Measurements from ENCODE around the gene NBR1. TPM values are rescaled to one million over a fixed set of nuclear protein-coding genes. Genes with fewer than 3 reads are reported as not detected.

NBR1 gene
- total and polyA plus RNA-seq, 2 of the 8 experiments (the other 6 are each of a cell fraction or from before 2014, with no cell fraction given) = 13.5 to 36.0 TPM

DNA sequence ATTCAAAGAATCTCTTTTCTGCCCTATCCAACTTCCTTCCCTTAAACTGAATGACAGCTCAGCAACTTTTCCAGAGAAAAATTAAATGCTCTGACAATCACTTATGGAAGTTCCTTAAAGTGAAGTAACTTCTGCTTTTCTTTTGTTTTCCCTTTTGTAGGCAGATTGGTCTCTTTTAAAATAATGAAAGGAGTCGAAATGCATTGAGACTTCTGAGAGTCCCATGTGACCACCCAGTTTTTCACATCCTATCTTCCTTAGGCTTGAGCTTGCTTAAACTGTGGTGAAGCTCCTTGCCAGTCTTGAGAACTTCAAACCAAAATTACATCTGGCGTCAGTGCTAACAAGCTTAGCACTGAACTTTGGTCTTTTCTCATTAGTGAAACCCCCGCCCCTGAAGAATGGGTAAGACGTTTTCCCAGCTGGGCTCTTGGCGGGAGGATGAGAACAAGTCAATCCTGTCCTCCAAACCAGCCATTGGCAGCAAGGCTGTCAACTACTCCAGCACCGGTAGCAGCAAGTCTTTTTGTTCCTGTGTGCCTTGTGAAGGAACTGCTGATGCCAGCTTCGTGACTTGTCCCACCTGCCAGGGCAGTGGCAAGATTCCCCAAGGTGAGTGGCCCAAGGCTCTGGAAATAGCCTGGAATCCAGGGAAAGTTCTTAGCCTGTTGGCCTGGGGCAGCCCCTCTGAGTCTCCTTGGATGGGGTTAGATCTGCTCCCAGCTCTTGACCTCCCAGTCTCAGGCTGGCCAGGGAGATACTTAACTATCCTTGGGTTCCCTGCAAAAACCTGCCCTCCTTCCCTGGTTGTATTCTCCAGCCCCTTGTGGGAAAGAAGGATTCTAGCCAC is 41.9 kb downstream of the NBR1 start:
- Histone ChIP-seq H3K27ac (ENCODE audit: low read depth, low read length) (no peak overlapping the region), H3K4me3 (ENCODE audit: extremely low read depth in 1 of 4, insufficient read depth in 2 of 4, low read depth in 3 of 4, low read length in 4 of 4) (peak overlapping the region in 3 of 4 experiments; percentile 59 to 82 (median 75); a peak in 5 of 8 replicates), H3K23ac (ENCODE audit: insufficient read length) (no peak overlapping the region)

More for the DNA sequence above, 41.9 kb downstream of the NBR1 start:
- Histone ChIP-seq H3K4me1 (replicated peaks in 1 of 4; ENCODE audit: control insufficient read depth in 3 of 4, insufficient read depth in 4 of 4, low read length in 3 of 4) (peaks cover 0 to 5% (median 3%) of the 10 kb centered on the region in 4 experiments; a peak in 4 of 7 replicates), H3K9ac (replicated peaks in 1 of 4; ENCODE audit: extremely low read depth in 1 of 4, low read depth in 3 of 4, low read length in 3 of 4) (no peak overlapping the region; a peak in 1 of 7 replicates), H3K4ac (replicated peaks; ENCODE audit: insufficient read length, low read depth, low read length) (no peak overlapping the region), H2AFZ (ENCODE audit: low read length) (0 out of 2 replicates have a peak overlapping the region, but pooled peaks have one; percentile 63), H2BK5ac (ENCODE audit: low read depth, low read length) (no peak overlapping the region), H2AK5ac (ENCODE audit: low read depth, low read length) (no peak overlapping the region), H3K9me3 (ENCODE audit: insufficient read depth in 2 of 2, low read depth in 1 of 2, low read length in 1 of 2) (no peaks in the 10 kb centered on the region; a peak in 1 of 4 replicates), H3K27me3 (replicated peaks in 1 of 4; ENCODE audit: control insufficient read depth in 3 of 4, extremely low read depth in 1 of 4, insufficient read depth in 3 of 4, low read length in 3 of 4) (peaks cover 0 to 2% (median 0%) of the 10 kb centered on the region in 4 experiments; a peak in 1 of 7 replicates), H2BK12ac (ENCODE audit: low read depth, low read length) (no peak overlapping the region), H4K5ac (ENCODE audit: insufficient read length, low read depth, low read length) (no peak overlapping the region), H3K23me2 (ENCODE audit: low read depth, low read length) (peaks cover 8% of the 10 kb centered on the region; the same call in 1 of the 2 replicates), H2BK120ac (replicated peaks; ENCODE audit: low read depth, low read length) (no peak overlapping the region), H2BK15ac (ENCODE audit: low read length) (no peak overlapping the region), H3K14ac (ENCODE audit: insufficient read length) (no peak overlapping the region), H3K56ac (replicated peaks; ENCODE audit: insufficient read length, low read depth, low read length) (no peak overlapping the region), H3K79me1 (ENCODE audit: low read depth, low read length) (no peaks in the 10 kb centered on the region), H3K18ac (ENCODE audit: extremely low read depth, low read length) (no peak overlapping the region), H4K91ac (replicated peaks; ENCODE audit: insufficient read length, low read length) (no peak overlapping the region), H2BK20ac (ENCODE audit: low read length) (no peak overlapping the region), H3K36me3 (ENCODE audit: control insufficient read depth in 2 of 4, insufficient read depth in 4 of 4, low read length in 3 of 4) (peaks cover 0 to 2% (median 0%) of the 10 kb centered on the region in 4 experiments; a peak in 2 of 8 replicates), H3K79me2 (ENCODE audit: control insufficient read depth in 1 of 2, insufficient read depth in 2 of 2, low read length in 2 of 2) (no peaks in the 10 kb centered on the region), H4K20me1 (replicated peaks in 1 of 2; ENCODE audit: control insufficient read depth in 1 of 2, insufficient read depth in 2 of 2, low read length in 2 of 2) (no peaks in the 10 kb centered on the region), H4K8ac (ENCODE audit: extremely low read depth, insufficient read depth, low read length) (no peak overlapping the region), H3K4me2 (ENCODE audit: insufficient read depth in 1 of 2, low read depth in 2 of 2, low read length in 2 of 2) (peak overlapping the region; percentile 69 to 91)
- TF ChIP-seq FOSL1 (IDR thresholded peaks at IDR 0.05; ENCODE audit: insufficient read depth, low read depth, low read length) (no peak), TAF7 (optimal IDR thresholded peaks at IDR 0.05; ENCODE audit: borderline replicate concordance, low read depth, low read length) (no peak), ASH2L (IDR thresholded peaks at IDR 0.05; ENCODE audit: low read length) (no peak), CEBPB (IDR thresholded peaks at IDR 0.05; ENCODE audit: low read depth, low read length) (no peak), SIX5 (IDR thresholded peaks at IDR 0.05; ENCODE audit: low read depth, low read length) (no peak), POLR2AphosphoS5 (IDR thresholded peaks at IDR 0.05; ENCODE audit: low read depth, low read length) (no peak), CHD2 (IDR thresholded peaks at IDR 0.05; ENCODE audit: low read length) (no peak), TCF12 (IDR thresholded peaks at IDR 0.05; ENCODE audit: low read depth, low read length) (no peak), KDM4A (IDR thresholded peaks at IDR 0.05; ENCODE audit: low read depth, low read length, severe bottlenecking) (no peak)
- TF ChIP-seq, protein P1, sequence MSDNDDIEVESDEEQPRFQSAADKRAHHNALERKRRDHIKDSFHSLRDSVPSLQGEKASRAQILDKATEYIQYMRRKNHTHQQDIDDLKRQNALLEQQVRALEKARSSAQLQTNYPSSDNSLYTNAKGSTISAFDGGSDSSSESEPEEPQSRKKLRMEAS (IDR thresholded peaks at IDR 0.05) = no peak
- CTCF ChIA-PET (ENCODE audit: partially characterized antibody) = interaction anchor here (0.8 to 3.5 kb wide), 6 partner anchors 9 to 103 kb away, joined by 3 to 14 read pairs (median 4); no protein-coding TSS in a partner anchor
- DNase-seq (ENCODE audit: low read depth in 1 of 2, low spot score in 2 of 2) (no peak), FAIRE-seq (no peak)
- POLR2A ChIA-PET (ENCODE audit: partially characterized antibody) = interaction anchor here (0.5 to 10.3 kb wide), 14 partner anchors 7 to 267 kb away, joined by 3 to 123 read pairs (median 4); partner anchors contain the start of gene RPL27
- 83% methylated on average over 7 of the region's 7 CpGs; no CpG with 5 or more reads in 1 of the 2 experiments for WGBS, 2 experiments (ENCODE audit: extremely low coverage in 1 of 2, insufficient coverage in 1 of 2, insufficient read length in 1 of 2, insufficient replicate concordance in 2 of 2, low coverage in 1 of 2, low lambda C conversion rate in 2 of 2, missing lambda C conversion rate in 1 of 2)
